ENCODE results near the gene CRACR2A.

CRACR2A gene

GRCh38 chr12:3595721-3596120 lies 157.2 kb downstream of the CRACR2A start:
- DNase-seq (ENCODE audit: low read depth), result no peak

- no peak for DNase-seq (ENCODE audit: low read depth)
Observed at GRCh38 chr12:3594966-3595365, 157.9 kb downstream of the CRACR2A start.

- no peak for DNase-seq (ENCODE audit: low read depth)
Observed at GRCh38 chr12:3593906-3594483, 158.9 kb downstream of the CRACR2A start.

- no peak for DNase-seq (ENCODE audit: low read depth)
Observed at GRCh38 chr12:3592856-3593625, 159.9 kb downstream of the CRACR2A start.

GRCh38 chr12:3589745-3590144 lies 163.2 kb downstream of the CRACR2A start:
- no peak for DNase-seq (ENCODE audit: low read depth)

GRCh38 chr12:3587402-3588013 lies 165.4 kb downstream of the CRACR2A start:
- DNase-seq (ENCODE audit: low read depth), result no peak

- no peak for DNase-seq (ENCODE audit: low read depth)
Observed at GRCh38 chr12:3583656-3584334, 169.1 kb downstream of the CRACR2A start.

- no peak for DNase-seq (ENCODE audit: low read depth)
Observed at GRCh38 chr12:3580094-3580749, 172.7 kb downstream of the CRACR2A start.

GRCh38 chr12:3579446-3580093 lies 173.3 kb downstream of the CRACR2A start:
- no peak for DNase-seq (ENCODE audit: low read depth)

GRCh38 chr12:3578557-3578956 lies 174.4 kb downstream of the CRACR2A start:
- no peak for DNase-seq (ENCODE audit: low read depth)

GRCh38 chr12:3576891-3577290 lies 176.0 kb downstream of the CRACR2A start:
- no peak for DNase-seq (ENCODE audit: low read depth)

GRCh38 chr12:3574986-3575385 lies 177.9 kb downstream of the CRACR2A start:
- DNase-seq (ENCODE audit: low read depth), result no peak

- no peak for DNase-seq (ENCODE audit: low read depth)
Observed at GRCh38 chr12:3572560-3572959, 180.3 kb downstream of the CRACR2A start.

GRCh38 chr12:3571724-3572123 lies 181.2 kb downstream of the CRACR2A start:
- DNase-seq (ENCODE audit: low read depth), result no peak

GRCh38 chr12:3571323-3571722 lies 181.6 kb downstream of the CRACR2A start:
- no peak for DNase-seq (ENCODE audit: low read depth)

GRCh38 chr12:3568695-3569094 lies 184.2 kb downstream of the CRACR2A start:
- no peak for DNase-seq (ENCODE audit: low read depth)

GRCh38 chr12:3565985-3566384 lies 186.9 kb downstream of the CRACR2A start:
- DNase-seq (ENCODE audit: low read depth), result no peak

Data from stromal cell of bone marrow (primary cell).